H1 (cell line): ENCODE data around the gene DPP10. TPM values are rescaled to one million over a fixed set of nuclear protein-coding genes. Genes with fewer than 3 reads are reported as not detected.

Source experiments
- HDAC6 ChIP-seq: IDR thresholded peaks from one replicate; pipeline ENCODE4 v1.7.1; 2012; ENCODE audit warnings: low read depth, mild to moderate bottlenecking, inconsistent platforms, low read length, moderate library complexity
- NANOG ChIP-seq: IDR thresholded peaks from 2 replicates; pipeline ENCODE4 v1.6.1; 2011; ENCODE audit warnings: low read length, low read depth, mild to moderate bottlenecking, inconsistent platforms; ENCODE audit not compliant: insufficient read depth, poor library complexity, severe bottlenecking
- TBP ChIP-seq: IDR thresholded peaks from 2 replicates; pipeline ENCODE4 v1.6.1; 2011; ENCODE audit warnings: low read depth, low read length, improper control_type of control experiment
- polyA plus RNA-seq, 7 experiments: library from polyadenylated mRNA; depleted of rRNA in 3 of 7; stranded (reverse) in 5 of 7; unstranded in 2 of 7; fragments of >200 nt in 5 of 7; fragments of 200-250 nt in 2 of 7; gene quantifications; 1 replicate in 5 of 7; 2 replicates in 1 of 7; 4 replicates in 1 of 7; pipeline versions ENCODE4 v1.2.1 to v1.2.3, GENCODE V29; 2011 to 2013; ENCODE audit warnings: missing spikeins in 2 of 7, mixed read lengths in 2 of 7
- total RNA-seq: library from RNA; stranded (reverse); fragmentation: NEBNext Ultra II Directional; extraction: Animal tissue kit (Norgen Biotek cat#: 25700); gene quantifications from 2 replicates; pipeline ENCODE4 v1.2.1, GENCODE V29; 2021

Gene DPP10
- total and polyA plus RNA-seq, 2 of the 8 experiments (the other 6 are each of a cell fraction or from before 2014, with no cell fraction given): 3.3 to 7.2 TPM

DNA sequence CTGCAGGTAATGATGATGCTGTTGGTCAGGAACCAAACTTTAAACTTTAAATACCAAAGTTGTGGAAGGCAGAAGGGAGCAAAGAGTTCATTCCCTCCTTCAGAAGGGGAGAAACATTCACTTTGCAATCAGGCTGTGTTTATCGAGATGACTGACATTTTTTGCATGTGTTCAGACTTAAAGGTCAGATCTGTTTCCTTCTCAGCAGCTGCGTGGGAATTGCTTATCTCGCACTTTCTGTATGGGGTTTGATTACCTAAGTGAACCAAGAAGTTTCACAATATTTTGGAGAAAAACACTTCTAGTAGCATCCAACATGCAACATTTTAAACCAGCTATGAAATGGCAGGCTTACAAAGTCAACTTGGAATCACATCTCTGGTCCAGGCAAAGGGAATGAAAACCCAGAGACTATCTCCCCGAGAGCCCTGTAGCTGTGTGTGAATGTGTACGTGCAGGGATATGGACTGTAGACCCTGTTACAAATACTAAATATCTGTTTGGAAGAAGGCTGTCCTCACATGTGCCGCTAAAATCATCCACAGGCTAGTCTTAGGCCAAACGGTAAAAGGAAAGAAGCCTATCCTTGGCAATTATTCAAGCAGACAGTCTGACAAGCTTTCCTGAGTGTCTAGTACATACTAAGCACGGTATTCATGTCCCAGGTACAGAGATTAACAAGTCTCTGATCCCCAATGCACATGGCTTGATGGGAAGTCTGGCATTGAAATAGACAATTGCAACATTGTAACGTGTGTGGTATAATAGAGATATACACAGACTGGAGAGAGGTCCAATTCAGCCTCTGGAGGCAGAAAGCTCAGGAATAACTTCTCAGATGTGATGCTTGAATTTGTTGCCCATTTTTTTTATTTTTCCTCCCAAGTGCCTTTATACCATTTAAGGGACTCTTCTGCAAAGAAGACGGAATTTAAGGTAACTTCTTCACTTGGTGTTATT lies 483.1 kb downstream of the DPP10 start (continued):
- TF ChIP-seq TBP (no peak), NANOG (no peak), HDAC6 (no peak)
